ENCODE measurements around the gene SEMA7A. TPM values are rescaled to one million over a fixed set of nuclear protein-coding genes. Genes with fewer than 3 reads are reported as not detected.

SEMA7A gene
- total and polyA plus RNA-seq, 2 of the 4 experiments (the other 2 are of a cell fraction), result 30.5 to 87.3 TPM

DNA sequence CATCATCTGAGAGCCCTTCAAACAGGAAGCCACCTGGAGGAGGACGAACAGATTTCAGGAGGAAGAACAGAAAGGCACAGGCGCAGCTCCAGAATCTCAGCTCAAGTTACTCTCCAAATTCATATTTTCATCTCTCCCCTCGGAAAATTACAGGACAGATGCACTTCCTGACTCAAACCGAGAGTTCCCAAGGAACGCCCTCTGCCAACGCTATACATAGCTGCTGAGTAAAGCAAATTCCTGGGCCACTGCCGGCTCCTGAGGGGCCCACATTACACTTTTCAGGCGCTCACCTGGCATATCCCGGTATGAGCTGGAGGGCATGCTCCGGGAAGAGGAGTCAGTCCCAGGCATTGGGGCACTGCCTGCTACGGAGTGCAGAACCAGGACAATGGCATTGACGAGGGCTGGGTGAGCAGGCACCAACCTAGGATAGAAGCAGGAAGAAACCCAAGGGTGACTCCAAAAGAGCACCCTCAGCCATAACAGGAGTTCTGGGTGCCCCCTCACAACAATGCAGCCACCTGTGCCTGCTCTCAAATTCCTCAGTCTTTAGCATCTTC, 16.0 kb upstream of the SEMA7A start:
- in situ Hi-C loops (cut with MboI; ENCODE audit: low sequenced_read_pairs) (no loop called here), dilution Hi-C loops (cut with HindIII; ENCODE audit: low sequenced_read_pairs, unreplicated experiment) (no loop called here), intact Hi-C loops (cut with micrococcal nuclease) (no loop called here)
- Histone ChIP-seq H3K9me1 (ENCODE audit: insufficient read depth, low read length) (peaks cover 6% of the 10 kb centered on the region), H3K4me3 (ENCODE audit: insufficient read depth, low read depth, low read length) (no peak overlapping the region), H3K9me3 (ENCODE audit: control insufficient read depth, insufficient read depth, low read length) (no peaks in the 10 kb centered on the region), H3K79me1 (ENCODE audit: low read depth in 1 of 2, low read length in 2 of 2) (0 out of 4 replicates have a peak, but pooled peaks cover 0 to 3% of the 10 kb centered on the region in 2 experiments), H2BK5ac (ENCODE audit: low read depth, low read length, poor library complexity, severe bottlenecking) (no peak overlapping the region), H2BK20ac (ENCODE audit: low read depth, low read length) (no peak overlapping the region), H2AK9ac (replicated peaks; ENCODE audit: low read depth, low read length, poor library complexity) (no peak overlapping the region), H4K5ac (ENCODE audit: low read depth, low read length) (no peak overlapping the region), H3K23ac (ENCODE audit: low read depth, low read length) (no peak overlapping the region), H3K4me1 (ENCODE audit: control insufficient read depth, insufficient read depth, low read length) (no peaks in the 10 kb centered on the region; the same call in 1 of the 2 replicates), H4K20me1 (ENCODE audit: insufficient read depth, low read length) (no peaks in the 10 kb centered on the region), H2AFZ (replicated peaks; ENCODE audit: low read length, poor library complexity) (no peak overlapping the region), H4K91ac (ENCODE audit: insufficient read depth, low read depth, low read length) (no peak overlapping the region), H3K56ac (ENCODE audit: extremely low read depth, insufficient read depth, low read length) (no peak overlapping the region), H3K4ac (ENCODE audit: low read depth, low read length) (no peak overlapping the region), H4K8ac (ENCODE audit: low read depth in 2 of 2, low read length in 2 of 2) (no peak overlapping the region), H3K18ac (ENCODE audit: low read depth, low read length) (no peak overlapping the region), H2AK5ac (ENCODE audit: low read depth, low read length) (no peak overlapping the region), H3K36me3 (ENCODE audit: control insufficient read depth, insufficient read depth, low read length) (peaks cover 56% of the 10 kb centered on the region), H2BK120ac (ENCODE audit: low read depth, low read length) (no peak overlapping the region), H3K27ac (ENCODE audit: insufficient read depth, low read length) (no peak overlapping the region), H3K4me2 (ENCODE audit: low read depth, low read length) (no peak overlapping the region), H2BK15ac (ENCODE audit: low read depth, low read length) (no peak overlapping the region), H3K27me3 (ENCODE audit: control insufficient read depth, insufficient read depth, low read length) (no peaks in the 10 kb centered on the region), H3K9ac (ENCODE audit: low read depth, low read length) (no peak overlapping the region), H3K14ac (replicated peaks; ENCODE audit: low read depth, low read length) (no peak overlapping the region)
- TF ChIP-seq NFE2L2 (IDR thresholded peaks at IDR 0.05; ENCODE audit: low read depth, low read length) (no peak), RCOR1 (IDR thresholded peaks at IDR 0.05; ENCODE audit: insufficient replicate concordance, low read length) (no peak), RAD21 (IDR thresholded peaks at IDR 0.05; ENCODE audit: low read length) (no peak), MAZ (IDR thresholded peaks at IDR 0.05; ENCODE audit: borderline replicate concordance, low read depth, low read length) (no peak), SMC3 (IDR thresholded peaks at IDR 0.05; ENCODE audit: low read depth, low read length) (no peak), MXI1 (IDR thresholded peaks at IDR 0.05; ENCODE audit: borderline replicate concordance, low read depth, low read length) (no peak), MAFK (IDR thresholded peaks at IDR 0.05; ENCODE audit: low read depth, low read length) (no peak), FOS (IDR thresholded peaks at IDR 0.05; ENCODE audit: low read depth, low read length) (no peak), POLR2A (IDR thresholded peaks at IDR 0.05; ENCODE audit: low read depth, low read length) (no peak), RFX5 (IDR thresholded peaks at IDR 0.05; ENCODE audit: low read depth, low read length) (no peak), BHLHE40 (IDR thresholded peaks at IDR 0.05; ENCODE audit: low read depth, low read length) (no peak), CHD1 (IDR thresholded peaks at IDR 0.05; ENCODE audit: low read depth, low read length) (no peak), CEBPB (IDR thresholded peaks at IDR 0.05; ENCODE audit: low read depth, low read length) (no peak)
- TF ChIP-seq, protein P1, sequence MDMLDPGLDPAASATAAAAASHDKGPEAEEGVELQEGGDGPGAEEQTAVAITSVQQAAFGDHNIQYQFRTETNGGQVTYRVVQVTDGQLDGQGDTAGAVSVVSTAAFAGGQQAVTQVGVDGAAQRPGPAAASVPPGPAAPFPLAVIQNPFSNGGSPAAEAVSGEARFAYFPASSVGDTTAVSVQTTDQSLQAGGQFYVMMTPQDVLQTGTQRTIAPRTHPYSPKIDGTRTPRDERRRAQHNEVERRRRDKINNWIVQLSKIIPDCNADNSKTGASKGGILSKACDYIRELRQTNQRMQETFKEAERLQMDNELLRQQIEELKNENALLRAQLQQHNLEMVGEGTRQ (IDR thresholded peaks at IDR 0.05; ENCODE audit: low read depth, low read length), result no peak
- TF ChIP-seq, protein P2, sequence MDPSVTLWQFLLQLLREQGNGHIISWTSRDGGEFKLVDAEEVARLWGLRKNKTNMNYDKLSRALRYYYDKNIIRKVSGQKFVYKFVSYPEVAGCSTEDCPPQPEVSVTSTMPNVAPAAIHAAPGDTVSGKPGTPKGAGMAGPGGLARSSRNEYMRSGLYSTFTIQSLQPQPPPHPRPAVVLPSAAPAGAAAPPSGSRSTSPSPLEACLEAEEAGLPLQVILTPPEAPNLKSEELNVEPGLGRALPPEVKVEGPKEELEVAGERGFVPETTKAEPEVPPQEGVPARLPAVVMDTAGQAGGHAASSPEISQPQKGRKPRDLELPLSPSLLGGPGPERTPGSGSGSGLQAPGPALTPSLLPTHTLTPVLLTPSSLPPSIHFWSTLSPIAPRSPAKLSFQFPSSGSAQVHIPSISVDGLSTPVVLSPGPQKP (IDR thresholded peaks at IDR 0.05; ENCODE audit: borderline replicate concordance, low read depth, low read length), result no peak
- TF ChIP-seq, protein P3, sequence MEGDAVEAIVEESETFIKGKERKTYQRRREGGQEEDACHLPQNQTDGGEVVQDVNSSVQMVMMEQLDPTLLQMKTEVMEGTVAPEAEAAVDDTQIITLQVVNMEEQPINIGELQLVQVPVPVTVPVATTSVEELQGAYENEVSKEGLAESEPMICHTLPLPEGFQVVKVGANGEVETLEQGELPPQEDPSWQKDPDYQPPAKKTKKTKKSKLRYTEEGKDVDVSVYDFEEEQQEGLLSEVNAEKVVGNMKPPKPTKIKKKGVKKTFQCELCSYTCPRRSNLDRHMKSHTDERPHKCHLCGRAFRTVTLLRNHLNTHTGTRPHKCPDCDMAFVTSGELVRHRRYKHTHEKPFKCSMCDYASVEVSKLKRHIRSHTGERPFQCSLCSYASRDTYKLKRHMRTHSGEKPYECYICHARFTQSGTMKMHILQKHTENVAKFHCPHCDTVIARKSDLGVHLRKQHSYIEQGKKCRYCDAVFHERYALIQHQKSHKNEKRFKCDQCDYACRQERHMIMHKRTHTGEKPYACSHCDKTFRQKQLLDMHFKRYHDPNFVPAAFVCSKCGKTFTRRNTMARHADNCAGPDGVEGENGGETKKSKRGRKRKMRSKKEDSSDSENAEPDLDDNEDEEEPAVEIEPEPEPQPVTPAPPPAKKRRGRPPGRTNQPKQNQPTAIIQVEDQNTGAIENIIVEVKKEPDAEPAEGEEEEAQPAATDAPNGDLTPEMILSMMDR (conservative IDR thresholded peaks at IDR 0.05; ENCODE audit: low read depth, low read length), result no peak
- ChIA-PET CTCF (no interaction called here), POLR2A (ENCODE audit: unreplicated experiment) (no interaction called here)
- no TSS peak for BruUV-seq (replicated peaks)
- DNase-seq (no peak), ATAC-seq (ENCODE audit: low read depth) (no peak)
- 98% methylated on average over 8 of the region's 12 CpGs; no CpG with 5 or more reads in 1 of the 2 experiments for WGBS, 2 experiments (ENCODE audit: extremely low coverage in 2 of 2, insufficient read length in 1 of 2)
